Activated CD8-positive, alpha-beta memory T cell treated with anti-CD3 and anti-CD28 coated beads, Interleukin-2, amount 50 U/mL, for 48 hours (primary cell): ENCODE results near the gene ADORA1.

Experiments used
- DNase-seq: peaks from one replicate; pipeline ENCODE4 v3.0.0-alpha.2; 2020

ADORA1 gene

DNA sequence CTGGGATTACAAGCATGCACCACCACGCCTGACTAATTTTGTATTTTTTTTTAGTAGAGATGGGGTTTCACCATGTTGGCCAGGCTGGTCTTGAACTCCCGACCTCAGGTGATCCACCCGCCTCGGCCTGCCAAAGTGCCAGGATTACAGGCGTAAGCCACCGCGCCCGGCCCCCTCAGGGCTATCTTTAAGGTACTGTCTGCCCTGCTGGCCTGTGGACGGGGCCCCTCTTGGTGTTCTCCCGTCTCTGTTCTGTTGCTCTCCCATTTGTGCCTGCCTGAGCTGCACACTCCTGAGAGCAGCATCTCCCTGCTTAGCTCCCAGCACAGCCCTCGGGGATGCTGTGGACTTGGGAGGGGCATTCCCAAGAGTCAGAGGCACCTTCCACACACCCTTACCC, 34.2 kb downstream of the ADORA1 start:
- no peak for DNase-seq

DNA sequence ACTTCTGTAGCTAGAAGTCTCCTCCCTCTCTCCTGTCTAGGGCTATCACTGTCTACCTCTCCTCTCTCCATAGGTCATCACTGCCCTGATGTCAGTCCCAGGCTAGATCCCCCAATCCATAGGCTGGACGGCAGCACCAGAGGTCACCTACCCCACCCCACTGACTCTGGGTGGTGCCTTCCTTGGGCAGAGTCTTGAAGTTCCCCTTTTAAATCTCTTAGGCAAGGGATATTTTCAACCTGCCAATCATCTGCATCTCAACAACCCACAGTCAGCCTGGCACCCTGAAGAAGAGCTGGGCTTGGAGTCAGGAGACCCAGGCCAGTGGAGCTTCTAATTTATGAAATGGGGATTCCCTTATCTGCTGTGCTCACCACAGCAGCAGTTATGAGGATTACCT, 34.9 kb downstream of the ADORA1 start:
- DNase-seq, result no peak

DNA sequence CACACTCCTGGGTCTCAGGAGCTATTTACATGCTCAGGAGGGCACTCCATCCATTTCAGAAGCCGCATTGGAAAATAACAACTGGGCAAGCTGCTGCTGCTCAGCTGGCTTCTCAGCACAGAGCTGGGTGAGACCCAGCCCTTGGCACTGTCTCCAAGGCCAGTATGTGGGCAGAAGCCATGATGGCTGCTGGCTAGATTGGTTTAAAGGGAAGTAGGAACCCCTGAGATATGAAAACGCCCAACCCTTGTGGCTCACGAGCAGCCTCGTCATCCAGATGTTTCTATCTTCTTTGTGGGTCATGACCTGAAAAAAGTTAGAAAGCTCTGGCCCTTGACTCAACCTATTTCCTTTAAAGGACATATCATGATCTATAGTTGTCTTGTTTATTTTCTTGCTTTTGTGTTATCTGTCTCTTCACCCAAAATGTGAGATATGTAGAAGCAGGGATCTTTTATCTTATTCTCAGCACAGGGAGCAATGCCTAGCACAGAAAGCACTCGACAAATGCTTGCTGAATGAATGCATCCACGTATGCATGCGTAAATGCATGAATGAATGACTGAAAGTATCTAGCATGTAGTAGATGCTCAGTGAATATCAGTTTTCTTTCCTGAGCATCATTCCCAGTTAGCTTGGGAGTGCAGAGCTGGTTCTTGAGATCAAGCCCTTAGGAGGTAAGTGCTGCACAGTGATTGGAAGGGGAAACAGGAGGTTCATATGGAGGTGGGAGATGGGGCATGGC, 36.5 kb downstream of the ADORA1 start:
- DNase-seq, result no peak

DNA sequence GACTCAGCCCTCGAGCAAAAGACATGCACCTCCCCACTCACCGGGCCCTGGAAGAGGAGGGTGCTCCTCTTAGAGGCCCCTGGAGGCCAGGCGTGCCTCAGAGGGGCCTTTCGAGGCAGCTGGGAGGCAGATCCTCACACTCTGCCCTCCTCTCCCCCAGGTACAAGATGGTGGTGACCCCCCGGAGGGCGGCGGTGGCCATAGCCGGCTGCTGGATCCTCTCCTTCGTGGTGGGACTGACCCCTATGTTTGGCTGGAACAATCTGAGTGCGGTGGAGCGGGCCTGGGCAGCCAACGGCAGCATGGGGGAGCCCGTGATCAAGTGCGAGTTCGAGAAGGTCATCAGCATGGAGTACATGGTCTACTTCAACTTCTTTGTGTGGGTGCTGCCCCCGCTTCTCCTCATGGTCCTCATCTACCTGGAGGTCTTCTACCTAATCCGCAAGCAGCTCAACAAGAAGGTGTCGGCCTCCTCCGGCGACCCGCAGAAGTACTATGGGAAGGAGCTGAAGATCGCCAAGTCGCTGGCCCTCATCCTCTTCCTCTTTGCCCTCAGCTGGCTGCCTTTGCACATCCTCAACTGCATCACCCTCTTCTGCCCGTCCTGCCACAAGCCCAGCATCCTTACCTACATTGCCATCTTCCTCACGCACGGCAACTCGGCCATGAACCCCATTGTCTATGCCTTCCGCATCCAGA, 37.7 kb downstream of the ADORA1 start:
- DNase-seq, result no peak

DNA sequence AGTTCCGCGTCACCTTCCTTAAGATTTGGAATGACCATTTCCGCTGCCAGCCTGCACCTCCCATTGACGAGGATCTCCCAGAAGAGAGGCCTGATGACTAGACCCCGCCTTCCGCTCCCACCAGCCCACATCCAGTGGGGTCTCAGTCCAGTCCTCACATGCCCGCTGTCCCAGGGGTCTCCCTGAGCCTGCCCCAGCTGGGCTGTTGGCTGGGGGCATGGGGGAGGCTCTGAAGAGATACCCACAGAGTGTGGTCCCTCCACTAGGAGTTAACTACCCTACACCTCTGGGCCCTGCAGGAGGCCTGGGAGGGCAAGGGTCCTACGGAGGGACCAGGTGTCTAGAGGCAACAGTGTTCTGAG, 38.3 kb downstream of the ADORA1 start:
- no peak for DNase-seq

DNA sequence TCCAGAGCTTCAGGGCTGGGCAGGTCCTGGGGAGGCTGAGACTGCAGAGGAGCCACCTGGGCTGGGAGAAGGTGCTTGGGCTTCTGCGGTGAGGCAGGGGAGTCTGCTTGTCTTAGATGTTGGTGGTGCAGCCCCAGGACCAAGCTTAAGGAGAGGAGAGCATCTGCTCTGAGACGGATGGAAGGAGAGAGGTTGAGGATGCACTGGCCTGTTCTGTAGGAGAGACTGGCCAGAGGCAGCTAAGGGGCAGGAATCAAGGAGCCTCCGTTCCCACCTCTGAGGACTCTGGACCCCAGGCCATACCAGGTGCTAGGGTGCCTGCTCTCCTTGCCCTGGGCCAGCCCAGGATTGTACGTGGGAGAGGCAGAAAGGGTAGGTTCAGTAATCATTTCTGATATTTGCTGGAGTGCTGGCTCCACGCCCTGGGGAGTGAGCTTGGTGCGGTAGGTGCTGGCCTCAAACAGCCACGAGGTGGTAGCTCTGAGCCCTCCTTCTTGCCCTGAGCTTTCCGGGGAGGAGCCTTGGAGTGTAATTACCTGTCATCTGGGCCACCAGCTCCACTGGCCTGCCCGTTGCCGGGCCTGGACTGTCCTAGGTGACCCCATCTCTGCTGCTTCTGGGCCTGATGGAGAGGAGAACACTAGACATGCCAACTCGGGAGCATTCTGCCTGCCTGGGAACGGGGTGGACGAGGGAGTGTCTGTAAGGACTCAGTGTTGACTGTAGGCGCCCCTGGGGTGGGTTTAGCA, 38.8 kb downstream of the ADORA1 start:
- no peak for DNase-seq

DNA sequence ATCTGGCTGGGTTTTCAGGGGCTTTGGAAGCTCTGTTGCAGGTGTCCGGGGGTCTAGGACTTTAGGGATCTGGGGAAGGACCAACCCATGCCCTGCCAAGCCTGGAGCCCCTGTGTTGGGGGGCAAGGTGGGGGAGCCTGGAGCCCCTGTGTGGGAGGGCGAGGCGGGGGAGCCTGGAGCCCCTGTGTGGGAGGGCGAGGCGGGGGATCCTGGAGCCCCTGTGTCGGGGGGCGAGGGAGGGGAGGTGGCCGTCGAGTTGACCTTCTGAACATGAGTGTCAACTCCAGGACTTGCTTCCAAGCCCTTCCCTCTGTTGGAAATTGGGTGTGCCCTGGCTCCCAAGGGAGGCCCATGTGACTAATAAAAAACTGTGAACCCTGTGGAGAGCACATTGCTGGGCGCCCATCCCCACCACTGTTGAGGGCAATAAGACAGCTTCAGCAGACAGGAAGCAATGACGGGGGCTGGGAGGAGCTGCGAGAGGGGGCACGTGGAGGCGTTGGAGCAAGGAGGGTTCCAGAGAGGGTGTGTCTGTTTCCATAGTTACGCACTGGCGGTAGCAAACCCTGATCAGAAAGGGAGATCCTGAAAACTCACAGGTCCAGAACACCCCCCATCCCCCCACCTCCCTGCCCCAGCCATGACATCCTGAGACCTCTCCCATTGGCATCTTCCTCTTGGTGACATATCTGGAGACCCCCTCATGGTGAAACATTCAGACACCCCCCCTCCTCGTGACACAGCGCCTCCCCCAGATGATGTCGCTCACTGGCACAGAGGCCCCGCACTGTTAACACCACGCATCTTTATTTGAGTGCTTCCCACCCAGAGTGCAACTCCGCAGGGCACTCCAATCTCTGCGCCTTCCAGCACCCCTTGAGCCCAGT, 39.7 kb downstream of the ADORA1 start:
- no peak for DNase-seq

DNA sequence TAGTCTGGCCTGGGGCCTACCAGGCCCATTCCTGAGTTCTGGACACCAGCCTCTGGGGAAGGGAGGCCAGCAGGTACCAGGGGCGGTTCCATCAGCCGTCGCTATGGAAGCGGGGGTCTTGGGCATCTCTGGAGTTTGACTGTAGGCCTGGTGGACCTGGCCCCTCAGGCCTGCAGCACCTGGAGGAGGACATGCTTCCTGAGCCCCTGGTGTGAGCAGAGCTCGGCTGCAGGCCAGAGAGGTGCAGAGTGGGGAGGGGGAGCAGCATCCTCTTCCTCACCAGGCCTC, 40.3 kb downstream of the ADORA1 start:
- no peak for DNase-seq

DNA sequence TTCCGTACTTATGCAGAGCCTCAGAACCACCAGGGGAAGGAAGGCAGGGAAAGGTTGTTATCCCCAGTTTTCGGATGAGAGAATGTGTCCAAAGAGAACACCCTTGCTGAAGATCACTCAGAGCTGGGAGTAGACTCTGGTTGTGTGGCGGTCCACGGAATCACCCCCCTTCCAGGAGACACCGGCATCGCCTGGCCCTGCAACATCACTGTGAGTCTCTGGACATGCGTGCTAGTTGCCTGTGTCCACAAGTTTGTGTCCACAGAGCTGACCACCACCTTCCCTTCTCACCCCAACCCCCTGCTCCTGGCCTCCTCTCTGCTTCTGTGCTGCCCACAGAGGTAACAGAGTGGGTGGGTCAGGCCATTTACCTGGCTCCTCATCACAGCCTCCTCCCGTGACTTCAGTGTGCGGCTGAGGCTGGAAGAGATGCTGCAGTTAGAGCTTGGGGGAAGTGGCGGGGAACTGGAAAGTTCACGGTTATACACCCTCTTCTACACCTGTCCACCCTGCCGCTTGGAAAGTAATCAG, 40.8 kb downstream of the ADORA1 start:
- DNase-seq, result no peak

DNA sequence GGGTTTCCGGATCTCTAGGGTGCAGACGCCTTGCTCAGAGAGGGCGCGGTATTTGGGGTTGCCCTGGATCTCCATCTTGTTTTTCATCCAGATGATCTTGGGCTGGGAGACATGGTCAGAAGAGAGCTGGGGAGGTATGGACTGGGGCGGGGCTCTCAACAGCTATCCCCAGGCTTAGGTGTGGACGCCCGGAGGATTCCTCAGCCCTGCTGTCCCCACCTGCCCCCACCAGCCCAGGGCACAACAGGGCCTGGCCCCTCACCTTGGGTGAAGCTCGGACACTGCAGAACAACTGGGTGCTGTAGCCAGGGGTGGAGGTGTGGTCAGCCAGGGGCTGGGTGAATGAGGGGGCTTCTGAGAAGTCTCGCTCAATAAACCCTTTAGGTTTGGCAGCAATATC, 41.5 kb downstream of the ADORA1 start:
- DNase-seq, result no peak

DNA sequence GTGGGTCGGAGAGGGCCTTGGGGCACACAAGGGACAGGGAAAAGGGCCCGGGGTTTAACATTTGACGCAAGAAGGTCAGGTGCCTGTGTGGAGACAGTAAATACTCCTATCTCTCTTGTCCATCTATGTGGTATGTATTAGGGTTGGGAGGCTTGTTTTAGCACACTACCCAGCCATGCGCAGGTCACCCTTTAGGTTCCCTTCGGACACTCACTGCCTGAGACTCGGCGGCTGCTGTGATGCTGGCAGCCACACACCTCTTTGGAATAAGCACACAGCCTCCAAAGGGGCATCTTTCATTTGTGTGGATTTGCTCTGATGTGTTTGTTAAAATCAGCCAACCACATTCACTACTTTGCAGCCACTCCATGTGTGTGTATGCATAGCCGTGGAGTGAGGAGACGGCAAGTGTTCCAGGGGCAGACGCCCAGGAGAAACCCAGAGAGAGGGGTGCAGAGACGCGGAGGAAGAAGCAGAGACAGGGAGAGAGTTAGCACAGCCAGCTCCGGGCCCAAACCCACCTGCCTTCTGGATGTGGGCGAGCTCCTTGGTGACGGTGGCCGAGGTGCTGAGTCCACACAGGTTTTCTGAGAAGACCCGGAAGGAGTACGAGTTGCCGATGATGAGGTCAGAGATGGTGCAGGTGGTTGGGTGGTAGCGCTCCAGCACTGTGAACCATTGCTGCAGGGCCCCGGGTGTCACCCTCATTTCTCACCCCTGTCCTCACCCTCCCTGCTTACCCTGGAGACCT, 42.4 kb downstream of the ADORA1 start:
- no peak for DNase-seq

DNA sequence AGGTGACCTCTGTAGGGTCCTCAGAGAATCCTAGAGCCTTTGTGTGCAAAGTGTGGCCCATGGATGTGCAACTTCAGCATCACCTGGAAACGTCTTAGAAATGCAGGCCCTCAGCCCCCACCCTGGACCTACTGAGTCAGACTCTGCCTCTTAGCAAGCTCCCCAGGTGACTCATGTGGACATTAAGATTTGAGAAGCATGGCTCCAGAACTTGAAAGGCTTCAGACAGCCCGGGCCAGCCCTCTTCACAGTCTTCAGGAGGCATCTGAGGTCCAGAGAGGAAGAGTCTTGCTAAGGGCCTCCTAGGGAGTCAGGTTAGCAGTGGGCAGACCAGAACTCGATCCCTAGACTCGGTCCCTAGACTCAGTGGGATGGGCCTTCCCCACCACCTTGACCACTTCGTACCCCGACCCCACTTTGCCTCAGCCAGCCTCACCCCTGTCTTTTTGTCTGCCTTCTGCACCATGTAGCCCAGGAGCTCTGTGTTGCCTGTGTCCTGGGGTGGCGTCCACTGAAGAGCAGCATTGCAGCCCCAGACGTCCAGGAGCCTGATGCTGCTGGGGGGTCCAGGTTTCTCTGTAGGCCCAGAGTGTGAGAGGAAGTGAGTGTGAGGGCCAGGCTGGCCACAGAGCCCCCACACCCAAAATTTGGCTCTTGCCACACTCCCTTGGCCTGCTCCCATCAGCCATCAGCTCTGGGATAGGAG, 43.3 kb downstream of the ADORA1 start:
- DNase-seq, result no peak

DNA sequence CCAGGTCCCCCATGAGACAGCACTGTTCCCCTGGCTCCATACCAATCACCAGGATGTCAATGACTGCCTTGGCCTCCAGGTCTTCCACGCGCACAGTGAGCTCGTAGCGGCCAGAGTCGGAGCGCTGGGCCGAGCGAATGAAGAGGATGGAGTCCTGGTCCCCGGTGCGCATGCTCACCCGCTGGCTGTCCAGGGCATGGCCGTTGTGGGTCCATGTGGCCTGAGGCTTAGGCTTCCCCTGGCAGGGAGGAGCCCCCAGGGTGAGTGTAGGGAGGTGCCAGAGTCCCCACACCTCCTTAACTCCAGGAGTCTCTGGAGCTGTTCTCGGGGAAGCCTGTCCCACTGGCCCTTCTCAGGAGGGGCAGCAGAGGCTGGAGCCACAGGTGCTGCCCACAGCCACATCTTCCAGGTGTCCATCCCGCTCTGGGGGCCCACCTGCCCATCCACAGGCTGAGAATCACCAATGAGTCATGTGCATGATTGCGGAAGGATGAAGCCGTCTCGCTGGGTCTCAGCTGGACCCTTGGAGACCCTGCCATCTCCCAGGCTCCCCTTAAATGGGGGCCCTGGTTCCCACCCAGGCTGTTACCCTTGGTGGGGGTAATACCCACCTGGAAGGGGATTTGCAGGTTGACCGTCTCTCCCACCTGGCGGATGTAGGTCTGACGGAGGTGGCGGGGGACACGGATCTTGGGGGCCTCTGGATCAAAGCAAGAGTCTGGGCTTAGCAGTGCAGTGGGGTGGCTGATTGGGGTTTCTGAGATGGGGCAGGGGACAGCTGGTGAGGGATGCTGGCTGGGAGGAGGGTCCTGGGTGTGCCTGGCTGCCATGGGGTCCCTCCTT, 44.0 kb downstream of the ADORA1 start:
- no peak for DNase-seq

DNA sequence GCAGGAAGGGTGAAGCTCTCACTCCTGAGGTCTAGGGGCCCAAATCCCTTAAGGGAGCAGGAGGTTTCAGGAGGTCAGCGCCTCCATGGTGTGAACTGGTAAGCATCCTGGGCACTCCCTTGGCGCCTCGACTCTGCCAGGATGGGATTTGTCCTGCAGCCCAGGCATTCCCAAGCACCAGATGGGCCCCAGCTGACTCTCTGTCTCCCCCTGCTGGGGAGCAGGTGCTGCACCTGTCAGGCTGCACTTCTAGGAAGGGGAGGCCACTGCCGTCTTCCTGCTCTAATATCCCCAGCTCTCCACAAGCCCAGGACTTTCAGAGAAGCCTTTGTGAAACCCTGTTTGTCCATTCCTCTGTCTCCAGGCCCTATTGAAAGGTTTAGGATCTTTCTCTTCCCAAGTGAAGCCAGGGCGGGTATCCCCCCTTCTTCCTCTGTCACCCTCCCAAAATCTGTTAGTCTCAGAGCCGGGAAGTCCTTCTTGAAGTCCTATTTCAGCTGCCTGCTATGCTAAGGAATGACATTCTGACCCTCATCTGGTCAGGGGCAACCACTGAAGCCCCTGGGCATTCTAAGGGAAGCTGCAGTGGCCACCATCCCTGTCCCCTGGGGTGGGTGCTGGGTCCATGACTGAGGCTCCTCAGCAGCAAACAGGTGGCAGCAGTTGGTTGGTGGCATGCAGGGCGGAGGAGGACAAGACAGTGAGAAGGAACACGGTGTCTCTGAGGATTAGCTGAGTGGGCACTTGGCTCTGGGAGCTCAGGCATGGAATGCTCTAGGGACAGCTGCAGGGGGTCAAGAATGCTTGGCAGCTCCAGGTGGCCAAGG, 44.9 kb downstream of the ADORA1 start:
- peak; percentile 76 for DNase-seq

DNA sequence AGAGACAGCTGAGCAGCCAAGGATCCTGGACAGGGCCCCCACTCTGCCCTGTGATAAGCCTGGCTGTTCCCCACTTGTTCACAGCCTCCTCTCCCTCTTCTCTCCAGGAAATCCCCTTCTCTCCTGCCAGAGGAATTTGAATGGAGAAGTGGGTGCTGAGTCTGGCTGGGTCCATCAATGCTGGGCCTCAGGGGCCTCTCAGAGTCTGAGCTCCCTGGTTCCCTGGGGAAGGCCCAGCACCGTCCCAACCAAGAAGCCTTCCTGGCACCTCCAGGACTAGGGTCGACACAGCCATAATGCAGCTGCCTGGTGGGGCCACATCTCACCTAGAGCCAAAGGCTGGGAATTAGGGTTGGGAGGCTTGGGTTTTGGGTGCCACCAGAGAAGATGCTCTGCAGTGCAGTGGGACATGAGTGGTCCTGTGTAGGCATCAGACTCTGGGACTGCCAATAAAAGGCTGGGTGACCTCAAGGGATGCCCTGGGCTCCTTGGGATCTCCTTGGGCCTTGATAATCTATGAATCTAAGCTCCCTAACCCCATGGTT, 45.6 kb downstream of the ADORA1 start:
- DNase-seq, result no peak

DNA sequence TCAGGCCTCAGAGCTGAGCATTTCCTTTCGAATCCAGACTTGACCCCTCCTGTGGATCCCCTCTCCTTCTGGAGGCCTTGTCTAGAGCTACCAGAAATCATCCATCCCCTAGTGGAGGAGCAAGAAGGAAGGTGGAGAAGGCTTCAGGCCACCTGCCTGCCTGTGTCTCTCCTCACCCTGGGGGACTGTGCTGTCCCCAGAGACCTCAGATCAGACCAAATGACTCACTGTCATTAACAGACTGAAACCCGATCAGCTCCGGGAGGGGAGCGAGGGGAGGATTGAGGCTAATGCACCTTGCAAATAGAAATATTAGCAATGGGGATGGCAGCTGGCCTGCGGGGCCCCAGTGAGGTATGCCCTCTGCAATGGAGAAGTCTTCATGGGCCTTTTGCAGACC, 46.0 kb downstream of the ADORA1 start:
- no peak for DNase-seq

DNA sequence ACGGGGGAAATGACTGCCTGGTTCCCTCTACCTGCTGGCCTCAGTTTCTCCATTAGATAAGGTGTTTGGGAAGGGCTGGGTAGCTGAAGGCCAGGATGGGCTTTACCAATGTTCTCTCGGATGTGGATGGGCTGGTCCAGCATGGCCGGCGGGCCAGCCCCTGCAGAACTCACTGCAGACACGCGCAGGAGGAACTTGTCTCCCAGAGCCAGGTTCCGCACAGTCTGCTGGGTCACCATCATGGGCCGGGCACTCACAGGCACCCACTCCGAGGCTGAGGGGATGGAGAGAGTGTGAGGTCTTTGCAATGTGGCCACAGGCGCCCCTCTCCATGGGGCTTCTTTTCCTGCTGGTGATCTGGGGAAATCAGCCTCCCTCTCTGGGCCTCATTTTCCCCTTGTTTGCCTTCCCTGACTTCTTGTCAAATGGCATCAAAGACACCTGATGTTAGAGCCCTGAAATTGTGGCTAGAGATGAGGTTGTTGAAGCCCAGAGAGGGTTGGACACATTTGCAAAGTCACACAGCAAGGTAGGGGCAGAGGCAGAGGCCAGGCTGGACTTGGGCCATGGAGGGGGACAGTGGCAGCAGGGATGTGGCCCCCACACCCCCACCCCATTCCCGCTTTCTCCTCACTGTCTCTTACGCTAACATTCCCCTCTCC, 46.9 kb downstream of the ADORA1 start:
- no peak for DNase-seq

DNA sequence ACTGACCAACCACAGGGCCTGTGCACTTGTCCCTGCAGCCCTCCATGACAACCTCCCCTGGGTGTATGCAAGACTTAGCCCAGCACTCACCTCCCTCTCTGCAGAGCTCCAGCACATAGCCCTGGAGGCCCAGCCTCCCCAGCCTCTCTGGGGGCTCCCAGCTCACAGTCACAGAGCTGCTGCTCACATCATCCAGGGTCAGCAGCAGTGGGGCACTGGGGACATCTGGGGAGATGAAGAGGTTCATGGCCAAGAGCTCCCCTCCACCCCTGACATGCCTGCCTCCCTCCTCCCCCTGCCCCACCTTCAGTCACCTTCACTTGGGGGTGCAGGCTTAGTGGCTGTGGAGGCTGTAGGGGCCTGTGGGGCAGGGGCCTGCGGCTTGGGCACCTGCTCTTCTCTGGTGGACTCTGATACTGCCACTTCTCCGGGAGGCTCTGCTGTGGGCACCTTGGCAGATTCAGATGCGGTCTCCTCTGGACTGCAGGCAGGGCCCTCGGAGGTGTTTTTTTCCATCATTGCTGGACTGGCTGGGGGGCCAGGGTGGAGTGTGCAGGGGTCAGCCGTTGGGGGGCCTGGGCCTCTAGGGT, 47.8 kb downstream of the ADORA1 start, which contains the start of gene MYBPH:
Gene MYBPH, minus strand, starts transcription at position 590 of the 590 bp plus-strand sequence. Its CDS starts 71 bp downstream, at position 519.
- no peak for DNase-seq
